ENCODE results near the gene DNAJC3.

DNAJC3 gene

DNA sequence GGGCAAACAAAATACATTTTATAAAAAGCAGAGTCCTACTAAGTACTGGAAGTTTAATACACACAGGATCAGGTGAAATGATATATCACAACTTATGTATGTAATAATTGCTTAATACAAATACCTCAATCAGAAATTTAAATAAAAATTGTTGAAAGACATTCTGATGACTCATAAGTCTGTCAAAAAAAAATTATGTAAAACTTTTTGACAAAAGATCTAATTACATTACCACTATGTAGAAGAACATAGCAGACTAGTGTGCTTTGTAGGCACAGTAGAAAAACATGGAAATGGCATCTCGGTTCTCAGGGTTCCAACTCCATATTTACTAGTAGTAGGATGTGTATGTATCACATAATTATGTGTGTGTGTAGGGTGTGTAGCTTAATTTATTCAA lies 156.2 kb downstream of the DNAJC3 start:
- Mint-ChIP-seq H3K4me3 (no peak overlapping the region), H3K27ac (no peak overlapping the region), H3K9me3 (peaks cover 23% of the 10 kb centered on the region), H3K4me1 (ENCODE audit: low read depth) (no peaks in the 10 kb centered on the region), H3K36me3 (ENCODE audit: low read depth) (peaks cover 16% of the 10 kb centered on the region), H3K27me3 (no peaks in the 10 kb centered on the region)
- intact Hi-C loops (cut with micrococcal nuclease), result loop anchor here (10.0 kb wide), 3 partner anchors 338 to 648 kb away; no protein-coding TSS in a partner anchor

DNA sequence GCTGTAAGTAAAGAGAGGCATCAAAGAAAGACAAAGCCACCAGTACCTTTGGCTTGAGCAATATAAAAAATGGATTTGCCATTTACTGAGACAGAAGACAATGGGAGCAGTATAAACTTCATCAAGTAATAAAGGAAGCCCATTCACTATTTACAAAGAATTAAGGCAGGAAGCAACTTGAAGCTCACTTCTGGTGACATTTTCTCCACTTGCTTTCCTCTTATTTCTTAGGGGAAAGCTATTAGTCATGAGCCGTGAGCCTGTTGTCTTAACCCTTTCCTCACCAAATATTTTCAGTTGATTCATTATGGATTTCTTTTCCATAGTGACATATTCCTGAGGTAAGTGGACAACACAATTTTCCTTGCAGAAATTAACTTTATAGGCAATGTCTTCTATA lies 156.8 kb downstream of the DNAJC3 start:
- no peak overlapping the region for H3K27ac Mint-ChIP-seq
- intact Hi-C loops (cut with micrococcal nuclease), result loop anchor here (1.0 to 10.0 kb wide), 5 partner anchors 172 to 649 kb away; no protein-coding TSS in a partner anchor
- peaks cover 10% of the 10 kb centered on the region for H3K36me3 Mint-ChIP-seq (ENCODE audit: low read depth)
- H3K9me3 Mint-ChIP-seq, result peaks cover 23% of the 10 kb centered on the region
- H3K27me3 Mint-ChIP-seq, result no peaks in the 10 kb centered on the region
- H3K4me1 Mint-ChIP-seq (ENCODE audit: low read depth), result no peaks in the 10 kb centered on the region
- H3K4me3 Mint-ChIP-seq, result no peak overlapping the region

DNA sequence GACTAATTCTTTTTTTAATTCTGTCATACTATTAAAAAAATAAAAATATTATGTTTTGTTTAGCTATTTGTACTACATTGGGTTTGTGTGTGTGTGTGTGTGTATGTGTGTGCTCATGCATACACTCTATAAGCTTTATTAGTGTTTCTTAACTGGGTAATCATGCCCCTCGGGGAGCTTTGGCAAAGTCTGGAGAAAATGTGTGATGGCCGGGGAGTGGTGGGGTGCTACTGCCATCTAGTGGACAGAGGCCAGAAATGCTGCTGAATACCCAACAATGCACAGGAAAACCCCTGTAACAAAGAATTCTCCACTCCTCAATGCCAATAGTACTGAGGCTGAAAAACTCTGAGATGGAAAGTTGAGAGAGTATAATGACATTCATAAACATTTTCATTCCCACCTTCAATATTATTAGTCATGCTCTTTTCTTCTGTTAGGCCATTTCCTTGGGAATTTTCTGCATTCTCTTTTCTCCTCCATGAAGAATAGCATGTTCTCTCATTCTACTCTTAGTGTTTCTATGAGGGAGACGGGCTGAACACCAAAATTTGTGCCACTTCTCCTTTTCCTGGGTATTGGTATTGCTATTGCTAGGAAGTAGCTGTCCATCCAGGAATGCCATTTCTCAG lies 157.3 kb downstream of the DNAJC3 start:
- Mint-ChIP-seq H3K4me3 (no peak overlapping the region), H3K27me3 (no peaks in the 10 kb centered on the region), H3K4me1 (ENCODE audit: low read depth) (no peaks in the 10 kb centered on the region), H3K36me3 (ENCODE audit: low read depth) (peaks cover 5% of the 10 kb centered on the region), H3K27ac (no peak overlapping the region), H3K9me3 (peaks cover 23% of the 10 kb centered on the region)
- intact Hi-C loops (cut with micrococcal nuclease), result loop anchor here (1.0 to 10.0 kb wide), 5 partner anchors 173 to 649 kb away; no protein-coding TSS in a partner anchor

DNA sequence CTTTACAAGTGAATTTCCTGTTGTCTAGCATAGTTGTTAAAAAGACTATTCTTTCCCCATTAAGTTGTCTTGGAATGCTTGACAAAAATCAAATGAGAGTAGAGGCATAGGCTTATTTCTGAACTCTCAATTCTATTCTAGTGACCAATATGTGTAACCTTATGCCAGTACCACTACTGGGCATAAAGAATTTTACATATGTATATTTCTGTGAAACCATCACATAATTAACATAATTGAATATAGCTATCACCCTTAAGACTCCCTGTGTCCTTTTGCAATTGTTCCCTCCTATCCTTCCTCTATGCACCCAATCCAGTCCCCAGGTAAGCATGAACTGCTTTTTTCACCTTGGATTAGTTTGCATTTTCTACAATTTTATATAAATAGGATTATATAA lies 165.0 kb downstream of the DNAJC3 start:
- H3K4me1 Mint-ChIP-seq (ENCODE audit: low read depth), result no peaks in the 10 kb centered on the region
- H3K9me3 Mint-ChIP-seq, result peaks cover 44% of the 10 kb centered on the region
- intact Hi-C loops (cut with micrococcal nuclease), result no loop called here
- peaks cover 15% of the 10 kb centered on the region for H3K36me3 Mint-ChIP-seq (ENCODE audit: low read depth)
- H3K27me3 Mint-ChIP-seq, result no peaks in the 10 kb centered on the region
- no peak overlapping the region for H3K4me3 Mint-ChIP-seq
- H3K27ac Mint-ChIP-seq, result no peak overlapping the region

DNA sequence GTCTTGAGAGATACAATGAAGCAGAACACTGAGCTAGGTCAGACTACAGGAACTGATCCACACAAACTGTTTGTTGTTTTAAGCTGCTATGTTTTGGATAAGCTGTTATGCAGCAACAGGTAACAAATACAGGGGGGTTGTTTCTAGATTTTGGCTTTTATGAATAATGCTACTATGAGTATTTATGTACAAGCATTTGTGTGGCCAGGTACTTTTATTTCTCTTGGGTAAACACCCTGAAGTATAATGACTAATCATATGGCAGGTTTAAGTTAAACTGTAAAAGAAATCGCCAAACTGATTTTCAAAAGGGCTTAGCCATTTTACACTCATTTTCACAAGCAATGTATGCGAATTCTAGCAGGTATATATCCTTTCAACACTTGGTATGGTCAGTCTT lies 166.0 kb downstream of the DNAJC3 start:
- intact Hi-C loops (cut with micrococcal nuclease), result no loop called here

More for the DNA sequence above, 166.0 kb downstream of the DNAJC3 start:
- no peak overlapping the region for H3K27ac Mint-ChIP-seq
- peaks cover 19% of the 10 kb centered on the region for H3K36me3 Mint-ChIP-seq (ENCODE audit: low read depth)
- H3K4me1 Mint-ChIP-seq (ENCODE audit: low read depth), result no peaks in the 10 kb centered on the region
- H3K4me3 Mint-ChIP-seq, result no peak overlapping the region
- H3K9me3 Mint-ChIP-seq, result peaks cover 51% of the 10 kb centered on the region
- no peaks in the 10 kb centered on the region for H3K27me3 Mint-ChIP-seq

All from dendritic cell treated with granulocyte-macrophage colony-stimulating factor and Interleukin-4, amounts not matched to agents 40 ng/mL and 50 ng/mL, for 4 days (primary cell).